Liver (tissue), 9 donors: ENCODE data around the gene HJURP. TPM values are rescaled to one million over a fixed set of nuclear protein-coding genes. Genes with fewer than 3 reads are reported as not detected.

Source experiments
- DNase-seq: peaks from one replicate; pipeline ENCODE4 v3.0.0-alpha.2; 2017; ENCODE audit warnings: low spot score
- H3K27ac ChIP-seq, 2 donors: one replicate each; pipeline ENCODE4 v1.7.0; 2013; ENCODE audit warnings: inconsistent platforms in 2 of 2, low read length in 2 of 2, control low read depth in 1 of 2, low read depth in 1 of 2, mild to moderate bottlenecking in 1 of 2
- H3K27me3 ChIP-seq, 4 donors: one replicate each; pipeline versions ENCODE4 v1.6.1 to v1.7.0; 2013; ENCODE audit warnings: low read length in 3 of 4, inconsistent platforms in 1 of 4, mild to moderate bottlenecking in 1 of 4, moderate library complexity in 1 of 4; ENCODE audit not compliant: control insufficient read depth in 4 of 4, insufficient read depth in 4 of 4
- H3K36me3 ChIP-seq, 4 donors: one replicate each; pipeline versions ENCODE4 v1.6.1 to v1.7.0; 2013; ENCODE audit warnings: low read length in 3 of 4, mild to moderate bottlenecking in 3 of 4, low read depth in 1 of 4, moderate library complexity in 1 of 4; ENCODE audit not compliant: control insufficient read depth in 4 of 4, insufficient read depth in 3 of 4
- H3K4me1 ChIP-seq, 4 donors: one replicate each; pipeline versions ENCODE4 v1.6.1 to v1.7.0; 2013; ENCODE audit warnings: low read length in 3 of 4, mild to moderate bottlenecking in 3 of 4, moderate library complexity in 1 of 4; ENCODE audit not compliant: control insufficient read depth in 4 of 4, insufficient read depth in 4 of 4
- H3K4me3 ChIP-seq, 3 donors: one replicate each; pipeline versions ENCODE4 v1.6.1 to v1.7.0; 2013; ENCODE audit warnings: low read length in 3 of 3, control low read depth in 1 of 3, low read depth in 1 of 3, mild to moderate bottlenecking in 1 of 3
- H3K9ac ChIP-seq, 2 donors: one replicate each; pipeline ENCODE4 v1.7.0; 2013; ENCODE audit warnings: low read length in 2 of 2, mild to moderate bottlenecking in 2 of 2, moderate library complexity in 2 of 2, control low read depth in 1 of 2, low read depth in 1 of 2
- H3K9me3 ChIP-seq, 4 donors: one replicate each; pipeline versions ENCODE4 v1.6.1 to v1.7.0; 2013; ENCODE audit warnings: low read length in 3 of 4; ENCODE audit not compliant: control insufficient read depth in 4 of 4
- CTCF ChIP-seq: fragments of 150-350 bp; IDR thresholded peaks from 2 replicates; pipeline ENCODE4 v1.5.1; 2017; ENCODE audit warnings: improper control_type of control experiment, low read depth, low read length; ENCODE audit not compliant: missing input control
- EGR1 ChIP-seq, 2 donors: IDR thresholded peaks; 2 replicates each; pipeline ENCODE4 v1.6.1; 2016 to 2018; ENCODE audit warnings: antibody characterized with exemption in 2 of 2, low read depth in 2 of 2
- FOXA1 ChIP-seq: IDR thresholded peaks from 2 replicates; pipeline ENCODE4 v1.6.1; 2016; ENCODE audit warnings: antibody characterized with exemption
- FOXA2 ChIP-seq: IDR thresholded peaks from 2 replicates; pipeline ENCODE4 v1.6.1; 2016; ENCODE audit warnings: antibody characterized with exemption
- HNF4A ChIP-seq, 2 donors: conservative IDR thresholded peaks; 2 replicates each; pipeline ENCODE4 v1.6.1; 2016; ENCODE audit warnings: antibody characterized with exemption in 2 of 2, mild to moderate bottlenecking in 2 of 2
- HNF4G ChIP-seq: IDR thresholded peaks from 2 replicates; pipeline ENCODE4 v1.6.1; 2016; ENCODE audit warnings: antibody characterized with exemption
- JUND ChIP-seq, 2 donors: IDR thresholded peaks; 2 replicates each; pipeline ENCODE4 v1.6.1; 2016; ENCODE audit warnings: antibody characterized with exemption in 2 of 2
- MAX ChIP-seq: IDR thresholded peaks from 2 replicates; pipeline ENCODE4 v1.6.1; 2016; ENCODE audit warnings: antibody characterized with exemption
- NR2F2 ChIP-seq: IDR thresholded peaks from 2 replicates; pipeline ENCODE4 v1.6.1; 2016; ENCODE audit warnings: antibody characterized with exemption
- RAD21 ChIP-seq, 2 donors: IDR thresholded peaks; 2 replicates each; pipeline ENCODE4 v1.6.1; 2016; ENCODE audit warnings: antibody characterized with exemption in 2 of 2, mild to moderate bottlenecking in 2 of 2
- SP1 ChIP-seq: IDR thresholded peaks from 2 replicates; pipeline ENCODE4 v1.6.1; 2018; ENCODE audit warnings: antibody characterized with exemption, mild to moderate bottlenecking
- TAF1 ChIP-seq: conservative IDR thresholded peaks from 2 replicates; pipeline ENCODE4 v1.6.1; 2016; ENCODE audit warnings: antibody characterized with exemption, mild to moderate bottlenecking
- WGBS: extraction: QIAGEN DNeasy Blood & Tissue Kit; methylation state at CpG from one replicate; pipeline ENCODE4 v1.1.7; 2013; 5-methylcytosine and 5-hydroxymethylcytosine counted together
- polyA plus RNA-seq, 2 donors: library from polyadenylated mRNA; stranded (reverse) in 1 of 2; unstranded in 1 of 2; fragments of 200-250 nt in 1 of 2; fragments of >200 nt in 1 of 2; fragmentation: Nextera tagmentation in 1 of 2; extraction: Ambion mirVana in 1 of 2; gene quantifications; one replicate each; pipeline versions ENCODE4 v1.2.1 to v1.2.3, GENCODE V29; 2013 to 2015
- total RNA-seq, 2 donors: library from RNA; depleted of rRNA; stranded (reverse); fragments of >200 nt; gene quantifications; one replicate each; pipeline ENCODE4 v1.2.3, GENCODE V29; 2014
- TF ChIP-seq, protein P1 (sequence below): IDR thresholded peaks from 2 replicates; pipeline ENCODE4 v1.6.1; 2016; ENCODE audit warnings: antibody characterized with exemption
- TF ChIP-seq, protein P2 (sequence below): IDR thresholded peaks from 2 replicates; pipeline ENCODE4 v1.6.1; 2016; ENCODE audit warnings: antibody characterized with exemption, mild to moderate bottlenecking
- donor health status: healthy.
- donor health status: healthy.
- donor health status: healthy.
- donor health status: healthy.
- donor health status: healthy.

HJURP gene
- total and polyA plus RNA-seq, 4 donors = 0.08 to 32.9 (median 1.4) TPM

DNA sequence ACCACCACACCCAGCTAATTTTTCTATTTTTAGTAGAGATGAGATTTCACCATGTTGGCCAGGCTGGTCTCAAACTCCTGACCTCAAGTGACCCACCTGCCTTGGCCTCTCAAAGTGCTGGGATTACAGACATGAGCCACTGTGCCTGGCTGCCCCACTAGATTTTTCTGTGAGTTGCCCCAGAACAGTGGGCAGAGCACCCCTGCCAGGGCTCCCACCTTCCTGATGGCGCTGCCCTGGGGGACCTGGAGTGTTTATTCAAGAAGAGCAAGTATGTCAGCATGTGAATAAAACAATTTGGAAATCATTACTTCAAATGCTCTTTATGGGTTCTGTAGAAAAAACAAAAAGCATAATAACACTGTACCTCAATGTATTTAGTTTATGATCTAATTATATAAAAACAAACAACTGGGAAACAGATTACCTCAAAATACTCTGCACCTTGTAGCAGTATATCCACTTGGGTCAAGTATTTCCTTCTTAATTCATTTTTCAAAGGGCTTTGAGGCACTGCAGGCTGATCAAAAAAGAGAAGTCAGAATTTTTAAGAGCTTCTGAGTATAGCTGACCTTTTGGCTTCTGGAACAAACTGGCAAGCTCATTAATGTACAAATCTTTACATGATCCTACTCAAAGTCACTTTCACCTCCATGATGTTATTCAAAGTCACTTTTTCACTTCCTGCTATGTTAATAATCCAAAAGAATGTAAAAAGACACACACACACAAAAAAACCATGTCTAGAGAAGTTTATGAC is 8.9 kb downstream of the HJURP start:
- Histone ChIP-seq H3K27me3 (no peaks in the 10 kb centered on the region), H3K4me3 (no peak overlapping the region), H3K9ac (no peak overlapping the region), H3K36me3 (no peaks in the 10 kb centered on the region), H3K9me3 (no peaks in the 10 kb centered on the region), H3K4me1 (no peaks in the 10 kb centered on the region), H3K27ac (no peak overlapping the region)
- 96% methylated on average over 1 of the region's 1 CpG for WGBS
- no peak for DNase-seq
- TF ChIP-seq FOXA2 (no peak), JUND (IDR thresholded peaks at IDR 0.05) (no peak), CTCF (no peak)

GRCh38 chr2:233844836-233845235 is 9.5 kb downstream of the HJURP start:
- Histone ChIP-seq H3K4me3 (no peak overlapping the region), H3K27ac (no peak overlapping the region), H3K36me3 (no peaks in the 10 kb centered on the region), H3K27me3 (no peaks in the 10 kb centered on the region), H3K4me1 (no peaks in the 10 kb centered on the region), H3K9ac (no peak overlapping the region), H3K9me3 (no peaks in the 10 kb centered on the region)
- TF ChIP-seq, protein P1, sequence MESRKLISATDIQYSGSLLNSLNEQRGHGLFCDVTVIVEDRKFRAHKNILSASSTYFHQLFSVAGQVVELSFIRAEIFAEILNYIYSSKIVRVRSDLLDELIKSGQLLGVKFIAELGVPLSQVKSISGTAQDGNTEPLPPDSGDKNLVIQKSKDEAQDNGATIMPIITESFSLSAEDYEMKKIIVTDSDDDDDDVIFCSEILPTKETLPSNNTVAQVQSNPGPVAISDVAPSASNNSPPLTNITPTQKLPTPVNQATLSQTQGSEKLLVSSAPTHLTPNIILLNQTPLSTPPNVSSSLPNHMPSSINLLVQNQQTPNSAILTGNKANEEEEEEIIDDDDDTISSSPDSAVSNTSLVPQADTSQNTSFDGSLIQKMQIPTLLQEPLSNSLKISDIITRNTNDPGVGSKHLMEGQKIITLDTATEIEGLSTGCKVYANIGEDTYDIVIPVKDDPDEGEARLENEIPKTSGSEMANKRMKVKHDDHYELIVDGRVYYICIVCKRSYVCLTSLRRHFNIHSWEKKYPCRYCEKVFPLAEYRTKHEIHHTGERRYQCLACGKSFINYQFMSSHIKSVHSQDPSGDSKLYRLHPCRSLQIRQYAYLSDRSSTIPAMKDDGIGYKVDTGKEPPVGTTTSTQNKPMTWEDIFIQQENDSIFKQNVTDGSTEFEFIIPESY = no peak
- TF ChIP-seq JUND (IDR thresholded peaks at IDR 0.05) (no peak), HNF4A (conservative IDR thresholded peaks at IDR 0.05) (no peak), RAD21 (IDR thresholded peaks at IDR 0.05) (no peak), MAX (no peak), HNF4G (no peak), SP1 (no peak), FOXA1 (no peak), TAF1 (no peak), EGR1 (IDR thresholded peaks at IDR 0.05; ENCODE audit: low read depth in 2 of 2) (no peak), NR2F2 (no peak)
- TF ChIP-seq, protein P2, sequence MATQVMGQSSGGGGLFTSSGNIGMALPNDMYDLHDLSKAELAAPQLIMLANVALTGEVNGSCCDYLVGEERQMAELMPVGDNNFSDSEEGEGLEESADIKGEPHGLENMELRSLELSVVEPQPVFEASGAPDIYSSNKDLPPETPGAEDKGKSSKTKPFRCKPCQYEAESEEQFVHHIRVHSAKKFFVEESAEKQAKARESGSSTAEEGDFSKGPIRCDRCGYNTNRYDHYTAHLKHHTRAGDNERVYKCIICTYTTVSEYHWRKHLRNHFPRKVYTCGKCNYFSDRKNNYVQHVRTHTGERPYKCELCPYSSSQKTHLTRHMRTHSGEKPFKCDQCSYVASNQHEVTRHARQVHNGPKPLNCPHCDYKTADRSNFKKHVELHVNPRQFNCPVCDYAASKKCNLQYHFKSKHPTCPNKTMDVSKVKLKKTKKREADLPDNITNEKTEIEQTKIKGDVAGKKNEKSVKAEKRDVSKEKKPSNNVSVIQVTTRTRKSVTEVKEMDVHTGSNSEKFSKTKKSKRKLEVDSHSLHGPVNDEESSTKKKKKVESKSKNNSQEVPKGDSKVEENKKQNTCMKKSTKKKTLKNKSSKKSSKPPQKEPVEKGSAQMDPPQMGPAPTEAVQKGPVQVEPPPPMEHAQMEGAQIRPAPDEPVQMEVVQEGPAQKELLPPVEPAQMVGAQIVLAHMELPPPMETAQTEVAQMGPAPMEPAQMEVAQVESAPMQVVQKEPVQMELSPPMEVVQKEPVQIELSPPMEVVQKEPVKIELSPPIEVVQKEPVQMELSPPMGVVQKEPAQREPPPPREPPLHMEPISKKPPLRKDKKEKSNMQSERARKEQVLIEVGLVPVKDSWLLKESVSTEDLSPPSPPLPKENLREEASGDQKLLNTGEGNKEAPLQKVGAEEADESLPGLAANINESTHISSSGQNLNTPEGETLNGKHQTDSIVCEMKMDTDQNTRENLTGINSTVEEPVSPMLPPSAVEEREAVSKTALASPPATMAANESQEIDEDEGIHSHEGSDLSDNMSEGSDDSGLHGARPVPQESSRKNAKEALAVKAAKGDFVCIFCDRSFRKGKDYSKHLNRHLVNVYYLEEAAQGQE = no peak
- DNase-seq = no peak
- 92% methylated on average over 3 of the region's 3 CpGs for WGBS
